Activated T-helper 1 cell treated with Interleukin-2 at 50 U/mL for 16 hours (primary cell): Measurements from ENCODE around the gene PLK5.

Source experiments
- DNase-seq: peaks from one replicate; pipeline ENCODE4 v3.0.0-alpha.2; 2020; ENCODE audit warnings: low read depth

The PLK5 gene

DNA sequence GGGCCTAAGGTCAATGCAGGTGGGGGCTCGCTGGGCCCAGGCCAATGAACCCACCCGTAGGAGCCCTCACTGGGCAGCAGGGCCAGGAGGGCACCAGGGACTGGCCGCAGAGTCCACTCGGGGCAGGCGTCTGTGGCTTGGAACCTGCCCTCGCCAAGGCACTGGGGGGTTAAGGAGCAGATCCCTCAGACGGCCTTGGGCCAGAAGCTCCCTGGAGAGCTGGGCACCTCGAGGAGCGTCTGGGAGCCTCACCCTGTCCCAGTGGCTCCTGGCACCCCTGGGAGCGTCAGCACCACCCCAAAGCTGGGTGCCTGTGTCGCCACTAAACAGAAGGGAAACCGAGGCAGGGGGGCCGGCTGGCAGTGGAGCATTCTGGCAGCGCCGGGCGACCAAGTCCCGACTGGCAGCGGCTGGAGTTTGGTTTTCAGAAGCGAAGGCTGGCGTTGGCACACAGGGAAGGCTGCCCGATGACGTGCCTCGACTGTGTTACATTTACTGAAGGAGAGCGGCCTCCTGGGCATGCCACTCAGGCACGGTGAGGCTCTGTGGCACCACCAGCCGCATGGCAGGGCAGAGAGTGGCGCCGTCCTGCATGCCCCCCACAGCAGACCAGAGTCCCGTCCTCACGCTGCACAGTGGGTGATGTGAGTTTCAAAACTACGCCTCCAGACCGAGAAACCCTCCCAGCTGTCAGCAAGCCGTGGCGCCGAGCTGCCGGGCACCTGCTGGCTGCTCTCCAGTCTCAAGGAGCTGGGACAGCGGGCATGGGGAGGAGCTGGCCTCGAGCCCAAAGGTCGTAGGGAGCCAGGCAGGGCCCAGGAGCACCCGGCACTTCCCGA lies 53.4 kb downstream of the PLK5 start:
- no peak for DNase-seq

DNA sequence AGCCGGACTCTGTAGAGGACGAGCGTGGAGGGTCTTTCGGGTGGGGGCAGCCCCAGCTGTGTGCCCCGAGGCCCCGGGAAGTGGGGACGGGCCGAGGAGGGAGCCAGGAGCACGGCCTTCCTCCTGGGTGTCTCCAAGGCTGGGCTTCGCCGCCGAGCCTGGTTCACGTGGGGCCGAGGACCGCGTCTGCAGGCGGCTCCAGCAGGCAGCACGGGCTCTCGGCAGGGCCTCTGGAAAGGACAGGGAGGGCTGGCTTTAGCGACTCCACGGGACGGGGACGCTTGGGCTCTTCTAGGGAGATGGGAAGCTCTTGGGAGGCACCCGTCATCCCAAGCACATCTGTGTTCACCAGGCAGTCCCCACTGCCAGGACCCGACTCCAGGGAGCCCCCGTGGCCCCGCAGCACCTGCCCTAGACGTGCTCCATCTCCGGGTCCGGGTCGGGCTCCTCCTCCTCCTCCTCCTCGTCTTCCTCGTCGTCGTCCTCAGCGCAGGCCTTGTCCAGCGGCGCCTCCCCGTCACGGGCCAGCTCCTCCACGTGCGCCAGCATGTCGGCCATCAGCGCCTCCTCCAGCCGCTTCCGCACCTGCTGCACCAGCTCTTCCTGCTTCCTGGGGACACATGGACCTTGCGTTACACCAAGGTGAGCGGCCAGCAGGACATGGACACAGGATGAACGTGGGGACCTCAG lies 54.2 kb downstream of the PLK5 start:
- DNase-seq = no peak

DNA sequence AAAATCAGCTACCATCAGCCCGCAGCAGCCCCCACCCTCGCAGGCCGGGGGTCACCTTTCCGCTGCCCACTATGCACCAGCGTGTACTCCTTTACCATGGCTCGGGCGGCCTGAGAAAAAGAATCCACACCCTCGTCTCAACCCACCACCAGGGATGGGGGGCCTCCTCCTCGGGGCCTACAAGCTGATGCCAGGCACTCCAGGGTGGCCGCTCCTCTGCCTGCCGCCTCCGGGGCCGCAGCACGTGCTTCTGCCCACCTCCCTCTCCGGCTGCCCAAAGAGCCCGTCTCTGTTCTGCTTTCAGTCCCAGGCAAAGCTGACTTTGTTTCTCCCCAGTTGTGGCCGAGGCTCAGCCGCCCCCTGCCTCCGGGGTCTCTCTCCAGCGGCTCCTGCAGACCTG lies 55.3 kb downstream of the PLK5 start:
- DNase-seq = no peak

DNA sequence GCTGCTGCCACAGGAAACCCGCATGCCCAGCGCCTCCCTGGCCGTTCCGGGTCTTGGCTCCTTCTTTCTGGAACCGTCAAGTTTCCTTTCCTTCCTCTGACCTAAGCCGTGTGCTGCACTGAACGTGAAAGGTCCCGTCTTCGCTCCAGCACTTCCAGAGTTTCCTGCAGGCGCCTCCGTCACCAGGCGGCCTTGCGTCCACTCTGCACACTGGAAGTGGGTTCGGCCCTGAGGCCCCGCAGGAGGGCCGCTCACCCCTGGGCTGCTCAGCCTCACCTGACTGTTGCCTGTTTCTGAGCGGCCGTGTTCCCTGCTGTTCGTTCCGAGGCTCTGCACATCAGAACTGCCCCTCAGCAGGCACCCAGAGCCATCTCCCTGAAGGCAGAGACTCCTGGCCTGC lies 56.5 kb downstream of the PLK5 start:
- DNase-seq = no peak

DNA sequence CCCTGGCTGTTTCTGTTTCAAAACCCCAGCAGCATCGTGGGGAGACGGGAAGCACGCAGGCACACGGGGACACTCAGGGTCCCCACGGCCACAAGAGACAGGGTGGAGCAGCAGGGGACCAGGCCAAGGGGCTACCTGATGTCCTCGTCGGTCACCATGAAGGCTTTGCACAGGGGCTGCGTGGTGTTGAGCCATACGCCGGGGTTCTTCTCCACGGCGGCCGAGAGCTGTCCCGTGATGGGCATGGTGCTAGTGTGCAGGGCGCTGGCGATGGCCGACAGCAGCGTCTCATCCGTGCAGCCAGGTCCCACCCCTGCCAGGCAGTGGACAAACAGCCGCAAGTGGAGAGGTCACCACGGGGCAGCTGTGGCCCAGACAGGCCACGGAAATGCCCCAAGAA lies 57.1 kb downstream of the PLK5 start:
- no peak for DNase-seq

DNA sequence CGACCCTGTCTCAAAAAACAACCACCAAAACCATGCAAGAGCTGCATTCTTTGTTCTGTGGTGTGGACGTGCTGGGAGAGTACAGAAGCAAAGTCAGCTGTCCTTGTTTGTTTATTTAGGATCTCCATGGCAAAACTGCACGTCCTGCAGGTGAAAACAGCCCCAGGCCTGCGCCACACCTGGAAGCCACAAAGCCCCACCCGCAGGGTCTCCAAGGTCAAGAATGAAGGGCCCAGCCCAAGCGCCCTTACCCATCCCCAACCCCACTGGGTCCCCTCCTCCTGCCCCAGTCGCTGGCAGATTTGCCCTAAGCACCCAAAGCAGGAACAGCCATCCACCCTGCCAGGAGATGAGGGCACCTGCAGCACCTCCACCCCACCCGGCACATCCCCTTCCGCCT lies 58.3 kb downstream of the PLK5 start:
- no peak for DNase-seq

DNA sequence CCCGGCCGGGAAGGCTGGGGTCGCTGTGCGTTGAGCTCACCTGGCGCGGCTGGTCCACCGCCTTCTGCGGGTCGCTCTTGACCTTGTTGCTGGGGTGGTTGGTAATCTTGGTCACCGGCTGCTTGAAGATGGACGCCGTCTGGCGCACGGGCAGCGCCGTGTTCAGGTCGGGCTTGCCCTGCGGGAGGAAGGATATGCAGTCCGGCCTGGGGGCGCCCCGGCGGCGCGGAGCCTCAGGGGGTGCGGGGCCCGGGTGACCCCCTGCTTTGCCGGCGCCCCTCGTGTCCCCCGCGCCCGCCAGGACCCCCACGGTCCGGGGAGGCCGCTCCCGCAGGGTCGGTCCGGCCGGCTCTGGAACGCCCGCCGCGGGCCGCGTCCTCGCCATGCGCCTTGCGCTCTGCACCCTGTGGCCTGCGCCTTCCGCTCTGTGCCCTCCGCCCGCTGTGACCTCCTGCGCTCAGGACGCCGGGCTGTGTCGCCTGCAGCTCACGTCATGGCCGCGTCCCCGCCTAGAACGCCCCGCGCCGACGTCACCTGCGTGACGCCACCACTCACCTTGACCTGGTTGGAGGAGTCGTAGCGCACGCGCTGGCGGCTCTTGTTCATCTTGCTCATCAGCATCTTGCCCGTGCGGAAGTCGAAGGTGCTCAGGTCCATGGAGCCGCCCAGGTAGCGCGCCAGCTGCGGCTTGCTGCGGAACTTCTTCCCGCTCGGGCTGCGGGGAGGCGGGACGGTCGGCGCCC lies 60.8 kb downstream of the PLK5 start:
- DNase-seq = no peak

DNA sequence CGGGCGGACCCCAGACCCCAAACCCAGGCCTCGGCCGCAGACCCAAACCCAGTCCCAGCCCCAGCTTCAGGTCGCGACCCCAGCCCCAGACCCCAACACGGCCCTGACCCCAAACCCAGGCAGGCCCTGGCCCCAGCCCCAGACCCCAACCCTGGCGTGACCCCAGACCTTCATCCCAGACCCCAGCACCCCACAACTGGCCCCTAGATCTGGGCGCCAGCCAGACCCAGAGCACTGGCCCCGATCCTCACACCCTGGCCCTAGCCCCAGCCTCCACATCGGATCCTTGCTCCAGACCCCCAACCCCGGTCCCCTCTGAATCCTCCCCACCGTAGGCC lies 61.3 kb downstream of the PLK5 start:
- DNase-seq = no peak
